Lower leg skin (tissue), 3 donors: Measurements from ENCODE around the gene VPS33B.

Experiments
- CTCF ChIP-seq, 3 donors: fragments of 450-650 bp; IDR thresholded peaks; one replicate each; pipeline ENCODE4 v1.5.1; 2016; ENCODE audit warnings: antibody characterized with exemption in 3 of 3, mild to moderate bottlenecking in 3 of 3, moderate library complexity in 2 of 3
- POLR2A ChIP-seq, 2 donors: fragments of 450-650 bp; IDR thresholded peaks; one replicate each; pipeline ENCODE4 v1.6.1; 2016 to 2017; ENCODE audit warnings: antibody characterized with exemption in 2 of 2, mild to moderate bottlenecking in 1 of 2, moderate library complexity in 1 of 2

- no peak for TF ChIP-seq CTCF (IDR thresholded peaks at IDR 0.05)
- TF ChIP-seq POLR2A (IDR thresholded peaks at IDR 0.05), result no peak
Observed at GRCh38 chr15:91017716-91018115, 4.7 kb downstream of the VPS33B start.
